Stomach smooth muscle (tissue), 2 donors: Measurements from ENCODE around the gene ZNF512.
"Not testable (repeated sequence)": the region's sequence is repeated elsewhere in the genome, so short reads cannot be mapped to it uniquely, and the experiment has no call there.

Experiments
- H3K27ac ChIP-seq: one replicate; pipeline ENCODE4 v1.7.0; 2013; ENCODE audit warnings: mild to moderate bottlenecking, low read length, inconsistent platforms
- H3K27me3 ChIP-seq, 2 donors: one replicate each; pipeline ENCODE4 v1.7.0; 2013; ENCODE audit warnings: low read length in 2 of 2; ENCODE audit not compliant: insufficient read depth in 2 of 2, control insufficient read depth in 1 of 2
- H3K36me3 ChIP-seq, 2 donors: one replicate each; pipeline ENCODE4 v1.7.0; 2013; ENCODE audit warnings: low read length in 2 of 2; ENCODE audit not compliant: control insufficient read depth in 2 of 2, insufficient read depth in 2 of 2
- H3K4me1 ChIP-seq: one replicate; pipeline ENCODE4 v1.7.0; 2013; ENCODE audit warnings: low read length; ENCODE audit not compliant: control insufficient read depth, insufficient read depth
- H3K4me3 ChIP-seq, 2 donors: one replicate each; pipeline ENCODE4 v1.7.0; 2013; ENCODE audit warnings: low read length in 2 of 2
- H3K9ac ChIP-seq, 2 donors: one replicate each; pipeline ENCODE4 v1.7.0; 2013; ENCODE audit warnings: low read length in 2 of 2, mild to moderate bottlenecking in 1 of 2
- H3K9me3 ChIP-seq, 2 donors: one replicate each; pipeline ENCODE4 v1.7.0; 2013; ENCODE audit warnings: low read length in 2 of 2; ENCODE audit not compliant: control insufficient read depth in 2 of 2
- donor health status: healthy.
- donor health status: Pancreatic carcinoma.

The ZNF512 gene

DNA sequence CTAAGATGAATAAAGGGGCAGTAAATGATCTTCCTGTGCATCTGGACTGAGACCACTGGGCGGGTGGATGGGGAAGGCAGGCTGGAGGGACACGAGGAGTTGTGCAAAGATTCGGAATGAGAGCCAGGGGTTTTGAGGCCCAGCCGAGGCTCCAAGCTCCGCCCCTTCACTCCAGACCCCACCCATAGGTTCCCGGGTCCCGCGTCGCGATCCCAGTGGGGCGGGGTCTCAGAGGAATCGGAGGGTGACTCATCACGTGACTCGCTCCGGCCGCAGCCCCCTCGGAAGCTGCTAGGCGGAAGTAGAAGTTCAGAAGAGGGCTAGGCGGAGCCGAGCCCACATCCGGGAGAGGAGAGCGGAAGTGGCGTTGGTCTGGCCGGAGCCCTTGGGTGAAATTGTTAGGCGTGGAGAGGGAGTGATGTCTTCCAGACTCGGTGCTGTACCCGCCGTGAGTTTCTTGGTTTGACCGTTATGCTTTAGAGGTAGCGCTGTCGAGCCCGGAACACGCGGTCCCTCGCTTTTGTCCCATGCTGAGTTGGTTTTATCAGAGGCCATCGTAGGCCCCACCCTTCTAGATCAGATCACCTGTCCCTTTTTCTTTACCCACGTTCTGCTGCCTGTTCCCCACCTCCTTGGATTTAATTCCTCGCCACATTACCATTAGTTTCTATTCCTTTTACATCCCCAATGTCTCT lies at the start of gene ZNF512:
TSS of gene ZNF512 (plus strand) at position 348 of the 695 bp plus-strand sequence. CDS start at position 419, 71 bp downstream.
- Histone ChIP-seq H3K9me3 (peaks cover 11 to 15% of the 10 kb centered on the region in 2 donors), H3K36me3 (no peaks in the 10 kb centered on the region), H3K9ac (peak within 1 kb of the TSS; percentile 80 to 95), H3K4me3 (peak within 1 kb of the TSS; percentile 96), H3K4me1 (peaks cover 17% of the 10 kb centered on the region), H3K27me3 (no peaks in the 10 kb centered on the region), H3K27ac (peak within 1 kb of the TSS; percentile 83)

- H3K4me3 ChIP-seq = no peak overlapping the region
These were observed 45.6 kb upstream of the ZNF512 start for GRCh38 chr2:27537287-27537686.

DNA sequence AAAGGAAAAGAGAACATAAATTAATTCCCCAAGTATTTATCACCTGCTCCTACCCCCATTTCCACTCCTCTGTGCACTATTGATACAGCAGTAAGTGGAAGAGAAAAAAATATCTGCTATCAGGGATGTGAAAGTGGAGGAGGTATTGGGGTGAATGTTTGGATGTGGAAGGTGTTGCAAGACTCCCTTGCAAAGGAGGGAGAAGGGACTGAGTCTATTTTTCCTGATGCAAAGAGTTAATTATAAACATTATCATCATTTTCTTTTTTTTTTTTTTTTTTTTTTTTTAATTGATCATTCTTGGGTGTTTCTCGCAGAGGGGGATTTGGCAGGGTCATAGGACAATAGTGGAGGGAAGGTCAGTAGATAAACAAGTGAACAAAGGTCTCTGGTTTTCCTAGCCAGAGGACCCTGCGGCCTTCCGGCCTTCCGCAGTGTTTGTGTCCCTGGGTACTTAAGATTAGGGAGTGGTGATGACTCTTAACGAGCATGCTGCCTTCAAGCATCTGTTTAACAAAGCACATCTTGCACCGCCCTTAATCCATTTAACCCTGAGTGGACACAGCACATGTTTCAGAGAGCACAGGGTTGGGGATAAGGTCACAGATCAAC lies 43.9 kb upstream of the ZNF512 start:
- not testable (repeated sequence) for H3K36me3 ChIP-seq, H3K27me3 ChIP-seq, H3K27ac ChIP-seq, H3K4me1 ChIP-seq, H3K9ac ChIP-seq, H3K9me3 ChIP-seq, H3K4me3 ChIP-seq

More at GRCh38 chr2:27537287-27537686, 45.6 kb upstream of the ZNF512 start:
- Histone ChIP-seq H3K9ac (no peak overlapping the region), H3K4me1 (no peaks in the 10 kb centered on the region), H3K27ac (no peak overlapping the region), H3K36me3 (no peaks in the 10 kb centered on the region), H3K27me3 (peaks cover 0 to 2% of the 10 kb centered on the region in 2 donors), H3K9me3 (no peaks in the 10 kb centered on the region)

DNA sequence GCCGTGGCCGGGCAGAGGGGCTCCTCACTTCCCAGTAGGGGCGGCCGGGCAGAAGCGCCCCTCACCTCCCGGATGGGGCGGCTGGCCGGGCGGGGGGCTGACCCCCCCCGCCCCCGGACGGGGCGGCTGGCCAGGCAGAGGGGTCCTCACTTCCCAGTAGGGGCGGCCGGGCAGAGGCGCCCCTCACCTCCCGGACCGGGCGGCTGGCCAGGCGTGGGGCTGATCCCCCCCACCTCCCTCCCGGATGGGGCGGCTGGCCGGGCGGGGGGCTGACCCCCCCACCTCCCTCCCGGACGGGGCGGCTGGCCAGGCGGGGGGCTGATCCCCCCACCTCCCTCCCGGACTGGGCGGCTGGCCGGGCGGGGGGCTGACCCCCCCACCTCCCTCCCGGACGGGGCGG lies 43.2 kb upstream of the ZNF512 start:
- H3K36me3 ChIP-seq, H3K9ac ChIP-seq, H3K4me3 ChIP-seq, H3K27me3 ChIP-seq, H3K4me1 ChIP-seq, H3K9me3 ChIP-seq, H3K27ac ChIP-seq: not testable (repeated sequence)

GRCh38 chr2:27544143-27544821 lies 38.6 kb upstream of the ZNF512 start:
- Histone ChIP-seq H3K9ac (no peak overlapping the region), H3K27ac (no peak overlapping the region), H3K9me3 (peaks cover 0 to 6% of the 10 kb centered on the region in 2 donors)

GRCh38 chr2:27545348-27546141 lies 37.3 kb upstream of the ZNF512 start:
- Histone ChIP-seq H3K4me1 (no peaks in the 10 kb centered on the region), H3K27ac (no peak overlapping the region), H3K4me3 (no peak overlapping the region), H3K36me3 (no peaks in the 10 kb centered on the region), H3K9me3 (peaks cover 0 to 6% of the 10 kb centered on the region in 2 donors), H3K9ac (no peak overlapping the region), H3K27me3 (no peaks in the 10 kb centered on the region)

More at GRCh38 chr2:27544143-27544821, 38.6 kb upstream of the ZNF512 start:
- H3K4me3 ChIP-seq = no peak overlapping the region
- H3K36me3 ChIP-seq = no peaks in the 10 kb centered on the region
- no peaks in the 10 kb centered on the region for H3K27me3 ChIP-seq
- no peaks in the 10 kb centered on the region for H3K4me1 ChIP-seq

DNA sequence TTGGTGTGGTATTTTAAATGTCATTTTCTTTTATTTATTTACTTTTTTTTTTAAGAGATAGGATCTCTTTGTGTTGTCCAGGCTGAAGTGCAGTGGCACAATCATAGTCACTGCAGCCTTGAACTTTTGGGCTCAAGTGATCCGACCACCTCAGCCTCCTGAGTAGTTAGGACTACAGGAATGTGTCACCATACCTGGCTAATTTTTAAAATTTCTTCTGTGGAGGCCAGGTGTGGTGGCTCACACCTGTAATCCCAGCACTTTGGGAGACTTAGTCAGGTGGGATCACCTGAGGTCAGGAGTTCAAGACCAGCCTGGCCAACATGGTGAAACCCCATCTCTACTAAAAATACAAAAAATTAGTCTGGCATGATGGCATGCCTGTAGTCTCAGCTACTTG lies 33.5 kb upstream of the ZNF512 start:
- H3K27ac ChIP-seq = no peak overlapping the region
- peaks cover 0 to 6% of the 10 kb centered on the region in 2 donors for H3K9me3 ChIP-seq
- no peaks in the 10 kb centered on the region for H3K36me3 ChIP-seq
- H3K27me3 ChIP-seq = peaks cover 0 to 2% of the 10 kb centered on the region in 2 donors
- no peaks in the 10 kb centered on the region for H3K4me1 ChIP-seq
- H3K9ac ChIP-seq = no peak overlapping the region
- H3K4me3 ChIP-seq = no peak overlapping the region

DNA sequence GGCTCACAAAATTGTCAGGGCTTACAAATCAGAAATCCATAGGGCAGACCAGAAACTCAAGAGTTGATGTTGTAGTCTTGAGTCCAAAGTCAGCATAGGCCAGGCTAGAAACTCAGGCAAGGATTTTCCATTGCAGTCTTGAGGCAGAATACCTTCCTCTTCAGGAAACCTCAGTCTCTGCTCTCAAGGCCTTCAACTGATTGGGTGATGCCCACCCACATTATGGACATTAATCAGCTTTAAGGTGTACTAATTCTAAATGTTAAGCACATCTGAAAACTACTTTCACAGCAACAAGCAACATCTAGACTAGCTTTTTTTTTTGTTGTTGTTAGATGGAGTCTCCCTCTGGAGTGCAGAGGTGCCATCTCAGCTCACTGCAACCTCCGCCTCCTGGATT lies 31.3 kb upstream of the ZNF512 start:
- no peaks in the 10 kb centered on the region for H3K36me3 ChIP-seq
- no peak overlapping the region for H3K4me3 ChIP-seq
- H3K9ac ChIP-seq = no peak overlapping the region
- H3K4me1 ChIP-seq = no peaks in the 10 kb centered on the region
- no peaks in the 10 kb centered on the region for H3K9me3 ChIP-seq
- H3K27me3 ChIP-seq = peaks cover 0 to 3% of the 10 kb centered on the region in 2 donors
- H3K27ac ChIP-seq = no peak overlapping the region

GRCh38 chr2:27552941-27553340 lies 29.9 kb upstream of the ZNF512 start:
- Histone ChIP-seq H3K9me3 (no peaks in the 10 kb centered on the region), H3K4me1 (no peaks in the 10 kb centered on the region), H3K27ac (no peak overlapping the region), H3K4me3 (no peak overlapping the region), H3K9ac (no peak overlapping the region), H3K36me3 (no peaks in the 10 kb centered on the region), H3K27me3 (peaks cover 0 to 3% of the 10 kb centered on the region in 2 donors)

- H3K36me3 ChIP-seq, H3K4me1 ChIP-seq, H3K27me3 ChIP-seq, H3K27ac ChIP-seq, H3K9me3 ChIP-seq, H3K9ac ChIP-seq, H3K4me3 ChIP-seq: not testable (repeated sequence)
These were observed 28.4 kb upstream of the ZNF512 start for GRCh38 chr2:27554451-27554850.
